Right forelimb (tissue), 1 donor: ENCODE data around the gene DCUN1D2.

ENCODE experiments used
- DNase-seq: peaks from one replicate; pipeline ENCODE4 v3.0.0-alpha.2; 2018

DCUN1D2 gene

DNA sequence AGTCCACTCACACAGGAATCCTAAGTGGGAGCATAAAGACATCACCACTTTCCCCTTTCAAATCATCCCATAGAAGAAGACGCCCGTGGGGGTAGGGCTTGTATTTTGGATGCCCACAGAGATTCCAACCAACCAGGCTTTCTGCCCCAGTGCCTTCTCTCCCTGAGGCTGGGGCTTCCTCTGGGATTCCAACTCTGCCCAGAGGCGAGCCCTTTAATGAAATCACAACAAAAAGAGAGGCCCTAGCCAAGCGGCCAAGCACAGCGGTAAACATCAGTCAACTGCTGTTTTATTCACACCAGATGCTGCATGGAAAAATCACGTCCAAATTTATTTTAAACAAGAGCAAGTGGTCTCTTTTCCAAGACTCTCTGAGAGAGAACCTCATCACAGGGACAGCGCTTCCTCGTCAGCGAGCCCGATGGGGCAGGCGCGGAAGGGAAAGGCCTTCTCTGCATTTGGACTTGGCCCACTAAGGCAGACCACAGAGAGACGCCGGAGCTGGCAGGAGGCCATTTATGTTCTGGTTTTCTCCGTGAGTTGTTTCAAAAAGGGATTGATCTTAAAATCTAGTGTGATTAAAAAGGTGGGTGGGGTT is 68.7 kb downstream of the DCUN1D2 start:
- peak; percentile 81 for DNase-seq

DNA sequence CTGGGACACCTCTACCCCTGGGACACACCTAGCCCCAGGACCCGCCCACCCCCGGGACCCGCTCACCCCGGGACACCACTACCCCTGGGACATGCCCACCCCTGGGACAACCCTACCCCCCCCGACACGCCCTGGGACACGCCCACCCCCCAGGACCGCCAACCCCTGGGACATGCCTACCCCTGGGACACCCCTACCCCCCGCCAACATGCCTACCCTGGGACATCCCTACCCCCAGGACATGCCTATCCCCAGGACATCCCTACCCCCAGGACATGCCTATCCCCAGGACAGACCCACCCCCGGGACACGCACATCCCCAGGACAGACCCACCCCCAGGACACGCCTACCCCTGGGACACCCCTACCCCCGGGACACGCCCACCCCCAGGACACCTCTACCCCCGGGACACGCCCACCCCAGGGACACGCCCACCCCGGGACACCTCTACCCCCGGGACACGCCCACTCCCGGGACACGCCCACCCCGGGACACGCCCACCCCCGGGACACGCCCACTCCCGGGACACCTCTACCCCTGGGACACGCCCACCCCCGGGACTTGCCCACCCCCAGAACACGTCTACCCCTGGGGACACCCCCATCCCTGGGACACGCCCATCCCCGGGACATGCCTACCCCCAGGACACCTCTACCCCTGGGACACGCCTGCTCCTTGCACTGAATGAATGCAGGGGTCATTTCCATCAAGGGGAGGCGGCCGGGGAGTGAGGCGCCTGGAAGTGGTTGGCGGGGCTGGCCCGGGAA is 69.5 kb downstream of the DCUN1D2 start:
- DNase-seq = no peak

DNA sequence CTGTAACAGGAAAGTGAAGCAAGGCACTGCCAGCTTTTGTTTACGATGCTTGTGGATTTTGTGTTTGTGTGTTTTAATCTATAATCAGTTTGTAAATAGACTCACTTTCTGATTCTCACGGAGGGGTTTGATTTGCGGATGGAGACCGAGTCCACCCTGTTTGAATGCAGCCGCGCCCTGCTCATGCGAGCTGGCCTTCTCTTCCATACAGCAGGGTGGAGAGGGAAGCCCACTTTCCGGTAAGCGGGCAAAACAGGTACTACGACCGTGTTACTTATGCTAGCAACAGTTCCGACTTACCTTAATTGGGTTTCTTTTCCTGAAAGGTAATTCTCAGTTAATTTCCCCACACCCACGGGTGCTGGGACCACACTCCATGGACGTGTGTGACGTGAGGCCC is 70.3 kb downstream of the DCUN1D2 start:
- DNase-seq = no peak

DNA sequence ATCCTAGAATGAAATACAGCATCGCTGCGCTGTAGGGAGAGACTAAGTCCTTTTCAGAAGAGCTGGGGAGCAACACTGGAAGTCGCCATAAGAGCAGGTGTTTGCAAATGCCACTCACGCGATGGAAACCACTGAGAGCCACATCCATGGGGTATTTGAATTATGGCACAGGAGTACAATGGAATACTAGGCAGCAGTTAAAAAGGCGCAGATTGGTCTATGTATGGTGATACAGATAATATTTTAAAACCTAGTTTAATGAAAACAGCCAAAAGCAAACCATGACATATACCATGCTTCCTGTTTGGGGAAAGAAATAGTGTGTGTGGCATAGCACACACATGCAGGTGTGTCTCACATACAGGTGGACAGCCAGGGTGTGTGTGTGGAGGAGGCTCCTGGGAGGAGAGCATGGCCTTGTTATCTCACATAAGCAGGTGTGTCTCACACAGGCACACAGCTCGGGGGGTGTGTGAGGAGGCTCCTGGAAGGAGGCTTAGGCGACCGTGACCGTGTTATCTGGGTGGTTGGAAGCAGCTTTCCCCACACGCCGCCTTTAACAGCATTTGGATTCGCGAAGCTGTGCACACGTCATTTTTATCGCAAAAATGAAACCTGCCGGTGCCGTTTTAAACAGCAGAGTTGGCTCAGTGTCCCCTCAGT is 70.8 kb downstream of the DCUN1D2 start:
- no peak for DNase-seq

DNA sequence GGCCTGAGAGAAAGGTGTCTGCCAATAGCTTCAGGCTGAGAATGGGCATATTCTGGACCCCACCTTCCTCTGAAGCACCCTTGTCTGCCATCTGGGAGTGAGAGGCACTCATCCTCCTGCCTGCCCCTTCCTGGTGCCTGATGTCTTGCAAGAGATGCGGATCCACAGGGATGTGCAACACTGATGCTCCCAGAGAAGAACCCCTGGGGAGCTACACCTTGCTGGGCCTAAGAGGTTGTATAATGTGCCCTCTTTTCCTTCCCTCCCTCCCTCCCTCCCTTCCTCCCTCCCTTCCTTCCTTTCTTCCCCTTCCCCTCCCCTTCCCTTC is 71.8 kb downstream of the DCUN1D2 start:
- DNase-seq = no peak

DNA sequence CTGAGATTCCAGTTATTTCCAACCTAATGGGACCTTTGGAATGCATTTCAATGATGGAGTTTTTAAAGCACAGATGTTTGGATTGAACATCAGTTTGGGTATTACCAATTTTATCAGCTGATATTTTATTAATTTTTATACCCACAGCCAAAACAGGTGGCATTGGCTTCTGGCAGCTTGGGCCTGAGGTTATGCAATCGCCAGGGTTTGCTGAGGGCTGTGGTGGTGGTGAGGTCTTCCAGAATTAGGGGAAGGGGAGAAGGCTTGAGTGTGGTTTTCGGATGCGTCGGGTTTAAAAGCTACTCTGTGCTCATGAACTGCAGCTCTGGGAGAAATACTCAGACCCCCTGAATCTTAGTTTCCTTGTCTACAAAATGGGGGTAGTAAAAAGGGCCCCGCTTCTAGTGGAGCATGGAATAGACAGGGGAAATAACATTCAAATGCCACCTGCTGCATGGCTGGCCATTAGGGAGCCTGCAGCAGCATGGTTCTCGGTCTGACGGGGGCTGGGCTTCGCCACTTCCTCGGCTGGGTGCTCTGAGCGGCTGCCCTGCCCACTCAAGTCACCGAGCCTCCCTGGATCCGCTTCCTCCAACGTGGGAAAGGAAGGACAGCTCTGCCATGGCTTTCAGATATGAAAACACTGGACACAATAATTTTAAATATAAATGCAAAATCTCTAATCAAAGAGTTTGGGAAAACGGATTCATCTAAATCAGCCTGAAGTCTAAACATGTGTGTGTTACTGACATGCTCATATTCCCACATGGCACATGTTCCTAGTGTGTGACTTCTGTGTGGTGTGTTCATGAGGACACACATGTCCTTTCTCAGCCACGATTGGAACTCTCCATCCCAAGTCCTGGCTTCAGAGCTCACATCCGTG is 72.4 kb downstream of the DCUN1D2 start:
- DNase-seq = no peak

DNA sequence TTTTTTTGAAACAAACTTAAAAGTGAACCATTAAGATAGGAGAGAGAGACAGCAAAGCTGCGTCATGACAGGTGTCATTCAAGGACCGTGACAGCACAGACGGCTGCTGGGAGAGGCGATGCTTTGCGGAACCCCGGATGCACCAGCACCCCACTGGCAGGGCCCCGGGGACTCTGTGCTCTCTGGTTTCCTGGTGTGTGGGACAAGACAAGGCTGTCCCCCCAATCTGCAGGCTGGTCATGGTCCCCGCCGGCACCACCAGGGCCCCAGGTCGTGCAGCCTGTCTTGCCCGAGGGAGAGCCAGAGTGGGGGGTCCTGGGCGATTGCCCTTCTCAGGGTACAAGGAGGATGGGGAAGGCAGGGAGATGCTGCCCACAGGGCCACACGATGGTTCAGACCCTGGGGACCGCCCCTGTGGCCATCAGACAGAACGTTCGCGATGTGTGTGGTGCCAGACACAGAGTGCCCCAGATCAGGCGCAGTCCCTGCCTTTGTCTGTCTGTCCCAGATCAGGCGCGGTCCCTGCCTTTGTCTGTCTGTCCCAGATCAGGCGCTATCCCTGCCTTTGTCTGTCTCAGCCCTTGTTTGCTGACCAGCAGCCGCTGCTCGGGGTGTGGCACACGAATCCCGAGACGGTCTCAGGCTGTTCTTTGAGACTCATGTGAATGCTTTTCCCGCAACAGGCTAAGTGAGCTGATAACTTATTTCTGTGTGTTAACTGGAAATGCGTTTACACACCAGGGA is 73.3 kb downstream of the DCUN1D2 start:
- DNase-seq = no peak

DNA sequence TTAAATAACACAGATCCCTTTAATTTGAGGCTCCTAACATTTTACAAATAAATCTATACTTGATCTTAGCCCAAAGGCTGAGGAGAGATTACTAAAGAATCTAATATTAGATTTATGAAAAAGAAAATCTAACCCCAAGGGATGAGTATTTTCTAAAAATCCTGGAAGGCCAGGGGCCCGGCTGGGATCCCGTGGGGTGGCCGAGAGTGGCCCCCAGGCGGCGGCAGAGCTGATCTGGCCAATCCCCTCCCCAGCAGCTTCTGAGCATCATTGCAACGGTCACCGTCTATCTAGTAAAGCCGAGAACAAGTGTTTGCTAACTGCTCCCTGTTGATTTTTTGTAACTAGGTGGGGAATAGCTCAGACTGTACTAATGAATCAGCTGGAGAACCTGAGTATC is 74.7 kb downstream of the DCUN1D2 start:
- DNase-seq = no peak

DNA sequence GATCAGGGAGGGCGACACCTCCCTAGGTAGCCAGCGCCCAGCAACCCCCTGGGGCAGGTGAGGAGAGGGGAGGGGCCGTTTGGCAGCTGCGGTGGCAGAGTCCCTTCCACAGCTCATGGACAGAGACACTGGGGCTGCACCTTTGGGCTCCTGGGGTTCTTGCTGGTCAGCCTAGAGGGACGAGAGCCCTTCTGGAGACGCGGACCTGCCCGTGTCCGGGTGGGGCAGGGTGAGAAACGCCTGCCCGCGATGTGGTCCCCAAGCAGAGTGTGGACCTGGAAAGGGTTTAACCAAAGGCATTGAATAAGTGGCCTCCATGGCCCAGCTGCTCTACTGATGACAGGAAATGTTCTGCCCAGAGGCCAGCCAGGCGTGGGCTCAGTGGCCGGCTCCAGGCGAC is 75.5 kb downstream of the DCUN1D2 start:
- no peak for DNase-seq

DNA sequence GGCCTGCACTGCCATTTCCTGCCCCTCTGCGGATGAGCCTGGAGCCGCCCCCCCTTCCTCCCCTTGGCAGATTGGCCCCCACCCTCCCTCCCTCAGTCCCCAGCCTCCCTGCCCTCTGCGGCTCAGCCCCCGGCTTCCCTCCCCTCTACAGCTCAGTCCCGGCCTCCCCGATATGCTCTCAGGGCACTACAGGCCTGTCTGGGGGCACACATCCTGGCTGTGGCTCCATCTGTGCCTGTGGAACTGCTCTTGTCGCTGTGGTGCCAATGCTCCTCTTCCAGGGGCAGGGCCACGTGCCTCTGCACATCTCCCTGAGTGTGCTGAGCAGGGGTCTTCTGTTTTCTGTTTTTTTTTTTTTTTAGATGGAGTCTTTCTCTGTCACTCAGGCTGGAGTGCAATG is 76.2 kb downstream of the DCUN1D2 start:
- DNase-seq = no peak

DNA sequence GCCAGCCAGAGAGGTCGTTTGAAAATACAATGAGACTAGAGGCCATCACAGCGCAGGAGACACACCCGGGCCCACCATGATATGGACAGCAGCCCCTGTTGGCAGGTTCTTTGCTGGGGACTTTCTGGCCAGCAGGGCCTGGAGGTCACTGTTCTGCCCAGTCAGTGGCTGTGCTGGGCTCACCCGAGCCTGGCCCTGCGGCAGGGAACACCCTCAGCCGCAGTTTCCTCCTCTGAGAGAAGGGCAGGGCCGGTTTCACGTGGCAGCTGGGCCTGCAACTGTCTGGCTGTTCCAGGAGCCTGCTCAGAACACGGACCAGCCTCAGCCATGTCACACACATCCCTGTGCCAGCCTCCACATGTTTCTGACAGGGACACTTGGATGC is 76.6 kb downstream of the DCUN1D2 start:
- no peak for DNase-seq

DNA sequence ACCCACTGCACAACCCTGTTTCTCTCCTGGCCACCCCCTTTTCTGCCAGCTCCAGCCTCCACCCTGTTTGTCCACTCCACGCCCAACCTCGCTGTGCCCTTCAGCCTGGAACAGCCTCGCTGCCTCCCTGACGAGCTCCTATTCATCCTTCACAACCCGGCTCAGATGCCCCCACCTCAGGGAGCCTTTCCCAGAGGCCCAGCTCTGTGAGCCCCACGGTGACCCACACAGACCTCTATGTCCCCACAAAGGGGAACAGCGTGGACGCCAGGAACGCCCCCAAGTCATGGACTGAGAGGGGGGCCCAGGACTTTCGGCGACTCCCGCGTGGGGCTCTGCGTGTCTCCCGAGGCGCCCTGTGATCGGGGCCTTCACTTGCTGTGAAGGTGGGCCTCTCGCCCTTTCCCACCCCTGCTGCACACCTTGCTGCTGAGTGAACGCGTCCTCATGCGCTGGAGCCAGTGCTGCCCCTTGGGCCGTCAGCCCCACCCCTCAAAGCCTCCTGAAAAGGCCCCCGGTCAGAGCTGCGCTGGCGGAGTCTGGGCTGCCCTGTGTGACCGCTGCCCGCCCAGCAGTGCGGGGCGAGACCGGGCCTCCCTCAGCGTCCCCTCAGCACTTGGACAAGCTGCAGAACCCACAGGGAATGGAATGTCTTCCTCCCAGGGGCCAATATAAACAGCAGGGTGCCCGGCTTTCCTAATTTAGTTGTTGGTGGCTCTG is 77.2 kb downstream of the DCUN1D2 start:
- DNase-seq = no peak

DNA sequence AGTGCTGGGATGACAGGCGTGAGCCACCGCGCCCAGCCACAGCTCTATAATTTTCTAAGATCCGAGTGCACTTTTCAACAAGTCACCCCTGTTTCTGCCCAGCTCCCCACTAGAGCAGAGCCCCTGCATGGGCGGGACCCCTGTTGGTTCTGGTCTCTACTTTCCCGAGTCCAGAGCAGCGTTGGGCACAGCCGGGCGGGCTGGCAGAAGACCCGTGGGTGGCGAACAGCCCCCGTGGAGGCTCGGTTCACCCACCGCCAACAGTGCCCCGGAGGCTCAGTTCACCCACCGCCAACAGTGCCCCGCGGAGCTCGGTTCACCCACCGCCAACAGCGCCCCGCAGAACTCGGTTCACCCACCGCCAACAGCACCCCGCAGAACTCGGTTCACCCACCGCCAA is 78.1 kb downstream of the DCUN1D2 start:
- DNase-seq = no peak

DNA sequence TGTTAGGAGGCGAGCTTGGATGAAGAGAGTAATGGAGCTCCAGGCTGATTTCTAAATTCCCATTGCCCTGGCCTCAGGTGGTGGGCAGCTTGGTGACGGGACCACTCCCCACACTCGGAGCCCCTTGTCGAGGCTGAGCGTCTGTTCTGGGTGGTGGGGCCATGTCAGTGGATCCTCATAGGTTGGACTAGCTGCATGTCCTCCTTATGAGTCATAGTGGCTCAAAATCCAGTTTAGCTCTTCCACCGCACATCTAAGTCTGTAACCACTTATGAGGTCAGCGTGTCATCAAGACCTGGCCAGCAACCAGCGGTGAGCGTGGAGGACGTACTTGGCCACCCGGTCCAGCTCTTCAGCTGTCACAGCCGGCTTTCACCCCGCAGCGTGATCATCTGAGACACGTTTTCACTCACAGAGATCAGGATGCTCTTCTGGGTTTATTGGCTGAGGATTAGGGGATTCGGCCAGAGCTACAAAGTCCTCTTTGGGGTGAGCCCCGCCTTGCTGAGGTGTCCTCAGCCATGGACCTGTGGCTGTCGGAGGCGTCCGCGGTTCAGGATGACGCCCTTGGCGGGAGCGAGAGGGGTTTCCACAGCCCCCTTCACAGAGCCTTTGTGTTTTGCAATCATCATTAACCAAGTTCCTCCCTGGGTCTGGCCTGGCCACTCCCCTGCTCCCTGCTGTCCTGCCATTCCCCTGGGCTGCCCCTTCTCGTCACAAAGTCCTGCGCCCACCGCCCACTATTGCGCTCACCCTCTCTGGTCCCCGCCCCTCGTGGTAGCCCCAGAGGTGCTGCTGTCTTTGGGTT is 79.1 kb downstream of the DCUN1D2 start:
- DNase-seq = peak; percentile 71

DNA sequence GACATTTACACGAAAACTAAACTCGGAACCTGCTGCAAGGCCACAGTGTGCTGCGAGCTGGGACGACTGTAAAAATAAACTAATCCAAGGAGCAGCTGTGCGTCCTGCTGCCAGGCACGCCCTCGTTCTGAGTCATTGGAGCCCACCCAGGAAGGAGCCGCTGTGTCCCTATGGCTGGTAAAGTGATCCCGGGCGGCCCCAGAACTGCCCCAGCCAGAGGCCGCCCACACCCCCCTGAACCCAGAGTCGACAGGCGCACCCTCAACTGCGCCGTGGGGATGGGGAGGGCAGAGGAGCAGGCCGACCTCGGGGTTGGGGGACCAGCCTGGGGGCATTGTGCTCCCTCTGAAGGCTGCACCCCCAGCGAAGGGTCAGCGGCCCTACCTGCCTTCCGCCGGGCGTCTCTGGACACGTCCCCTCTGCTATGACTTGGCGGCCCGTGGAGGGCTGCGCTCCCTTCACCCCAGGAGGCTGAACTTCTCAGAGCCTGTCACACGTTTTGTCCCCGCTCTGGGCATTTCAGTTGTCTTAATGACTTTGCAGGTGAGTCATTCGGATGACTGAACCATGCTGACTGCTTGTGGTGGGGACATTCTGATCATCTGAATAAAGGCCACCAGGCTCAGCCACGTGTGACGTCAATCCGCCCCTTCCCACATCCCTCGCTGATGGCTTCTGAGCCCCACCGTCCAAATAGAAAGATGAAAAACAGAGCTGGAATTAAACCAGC is 79.9 kb downstream of the DCUN1D2 start:
- peak; percentile 77 for DNase-seq

DNA sequence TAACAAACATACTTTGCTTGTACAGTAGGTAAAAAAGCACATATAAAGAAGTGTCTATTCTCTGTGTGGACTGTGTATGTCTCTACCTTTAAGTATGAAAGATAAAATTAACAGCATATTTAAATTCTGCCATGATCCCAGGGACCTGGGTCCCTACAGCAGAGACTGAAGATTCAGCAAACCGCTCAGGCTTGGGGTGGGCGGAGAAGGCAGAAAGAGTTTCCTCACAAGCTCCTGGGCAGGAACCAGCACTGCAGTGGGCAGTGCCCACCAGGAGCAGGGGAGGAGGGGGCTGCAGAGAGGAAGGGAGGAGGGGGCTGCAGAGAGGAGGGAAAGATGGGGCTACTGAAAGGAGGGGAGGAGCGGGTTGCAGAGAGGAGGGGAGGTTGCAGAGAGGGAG is 81.9 kb downstream of the DCUN1D2 start:
- DNase-seq = peak; percentile 29

DNA sequence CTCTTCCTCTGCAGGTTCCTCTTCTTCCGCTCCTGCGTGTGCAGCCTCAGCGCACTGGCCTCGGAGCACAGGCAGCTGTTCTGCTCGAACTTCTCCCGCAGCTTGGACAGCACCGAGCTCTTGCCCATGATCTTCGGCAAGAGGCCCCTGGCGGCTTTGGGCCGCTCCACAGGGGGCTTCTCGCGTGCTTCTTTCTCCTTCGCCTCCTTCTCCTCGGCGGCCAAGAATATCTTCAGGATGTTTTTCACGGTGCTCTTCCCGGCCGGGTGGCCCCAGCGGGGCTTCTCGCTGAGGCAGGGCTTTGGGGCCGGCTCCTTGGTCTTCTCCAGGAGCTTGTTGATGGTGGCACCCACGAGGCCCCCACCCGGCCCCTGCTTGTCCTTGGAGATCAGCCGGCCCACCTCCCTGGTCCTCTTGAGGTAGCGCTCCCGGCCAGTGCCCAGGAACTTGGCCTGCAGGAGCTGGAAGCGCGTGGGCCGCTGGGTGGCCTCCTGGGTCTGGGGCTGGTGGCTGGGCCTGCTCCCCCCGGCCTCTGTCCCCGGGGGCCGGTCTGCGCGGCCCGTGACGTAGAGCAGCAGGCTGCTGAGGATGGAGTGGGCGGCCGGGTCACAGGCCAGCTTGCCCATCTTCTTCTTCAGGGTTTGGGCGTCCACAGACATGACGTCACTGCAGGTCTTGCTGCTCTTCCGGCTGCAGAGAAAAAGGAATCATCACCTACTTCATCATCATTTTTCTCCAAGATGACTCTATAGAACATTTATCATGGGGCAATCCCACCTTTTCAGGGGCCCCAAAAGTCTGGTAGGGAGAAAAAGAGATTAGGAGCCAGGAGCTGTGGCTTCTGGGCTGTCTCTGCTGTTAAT is 82.7 kb downstream of the DCUN1D2 start:
- peak; percentile 42 for DNase-seq

DNA sequence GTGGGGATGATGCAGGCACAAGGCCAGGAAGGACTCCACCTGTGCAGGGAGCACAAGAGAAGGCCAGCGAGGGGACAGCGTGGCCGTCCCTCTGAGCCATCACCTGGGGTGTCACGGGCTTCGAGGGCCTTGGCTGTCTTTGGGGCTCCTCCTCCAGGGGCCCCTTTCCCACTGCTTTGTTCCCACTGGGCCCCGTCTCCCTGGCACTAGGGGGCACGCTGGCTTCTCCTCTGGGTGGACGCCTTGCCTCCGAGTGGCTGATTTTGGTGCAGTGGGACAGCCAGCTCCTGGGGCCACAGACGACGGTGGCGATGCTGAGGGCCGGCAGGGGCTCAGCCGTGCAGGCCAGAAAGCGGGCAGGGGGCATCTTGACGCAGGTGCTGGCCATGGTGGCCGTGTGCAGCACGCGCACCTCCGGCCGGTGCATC is 83.4 kb downstream of the DCUN1D2 start:
- DNase-seq = no peak
